Body of pancreas (tissue), 4 donors: ENCODE results near the gene RIC8A. TPM values are rescaled to one million over a fixed set of nuclear protein-coding genes. Genes with fewer than 3 reads are reported as not detected.
A peak's percentile ranks its signal among the peaks of the same experiment; 100 is the strongest.

Experiments
- ATAC-seq: fragments of 150-250 bp; one replicate; pipeline ENCODE4 v1.9.1; 2016
- DNase-seq, 4 donors: peaks; one replicate each; pipeline ENCODE4 v3.0.0-alpha.2; 2019
- H3K27ac ChIP-seq, 4 donors: fragments of 200-600 bp; sonication (generic); 1 replicate in 3 of 4; 2 replicates in 1 of 4; pipeline versions ENCODE4 v1.5.1 to v1.6.1; 2016 to 2019; ENCODE audit warnings: mild to moderate bottlenecking in 1 of 4, mixed read lengths in 1 of 4, moderate library complexity in 1 of 4
- H3K27me3 ChIP-seq, 2 donors: fragments of 200-600 bp; sonication (generic); one replicate each; pipeline ENCODE4 v1.6.0; 2016; ENCODE audit warnings: mild to moderate bottlenecking in 1 of 2
- H3K36me3 ChIP-seq, 2 donors: fragments of 200-600 bp; sonication (generic); replicated peaks in 1 of 2; 2 replicates each; pipeline ENCODE4 v1.5.1; 2016; ENCODE audit warnings: low read depth in 2 of 2; ENCODE audit not compliant: insufficient read depth in 1 of 2
- H3K4me1 ChIP-seq: fragments of 200-600 bp; sonication (generic); one replicate; pipeline ENCODE4 v1.6.0; 2016
- H3K4me3 ChIP-seq, 2 donors: fragments of 200-600 bp; sonication (generic); 1 replicate in 1 of 2; 2 replicates in 1 of 2; pipeline ENCODE4 v1.5.1; 2016 to 2019
- H3K9me3 ChIP-seq, 3 donors: fragments of 200-600 bp; sonication (generic); 1 replicate in 2 of 3; 2 replicates in 1 of 3; pipeline ENCODE4 v1.5.1; 2016
- POLR2A ChIP-seq, 3 donors: fragments of 450-650 bp; IDR thresholded peaks; one replicate each; pipeline ENCODE4 v1.6.1; 2016; ENCODE audit warnings: antibody characterized with exemption in 3 of 3, mild to moderate bottlenecking in 2 of 3
- WGBS, 2 donors: methylation state at CpG; one replicate each; pipeline ENCODE4 v1.1.5; 2017; 5-methylcytosine and 5-hydroxymethylcytosine counted together
- intact Hi-C: fragments of 100-400 bp; cut with DNase I; formaldehyde crosslinking; loops from one replicate; pipeline ENCODE4 v1.15.1; 2023
- total RNA-seq, 2 donors: library from RNA; depleted of rRNA; stranded (reverse); fragments of >200 nt; gene quantifications; one replicate each; pipeline ENCODE4 v1.1.0, GENCODE V29; 2016
- TF ChIP-seq, protein P1 (sequence below), 7 experiments: fragments of 450-650 bp in 4 of 7; fragments of 200-600 bp in 3 of 7; sonication (generic) in 3 of 7; IDR thresholded peaks; one replicate each; pipeline ENCODE4 v1.5.1; 2016 to 2019; ENCODE audit warnings: antibody characterized with exemption in 7 of 7

The RIC8A gene
- total RNA-seq, 2 donors from 2014 or later = 59.3 to 88.5 TPM

GRCh38 chr11:204587-205109 lies 2.9 kb upstream of the RIC8A start:
- no peaks in the 10 kb centered on the region for H3K27me3 ChIP-seq
- intact Hi-C loops = no loop called here
- no peak overlapping the region for H3K27ac ChIP-seq
- TF ChIP-seq POLR2A (IDR thresholded peaks at IDR 0.05) = no peak
- TF ChIP-seq, protein P1, sequence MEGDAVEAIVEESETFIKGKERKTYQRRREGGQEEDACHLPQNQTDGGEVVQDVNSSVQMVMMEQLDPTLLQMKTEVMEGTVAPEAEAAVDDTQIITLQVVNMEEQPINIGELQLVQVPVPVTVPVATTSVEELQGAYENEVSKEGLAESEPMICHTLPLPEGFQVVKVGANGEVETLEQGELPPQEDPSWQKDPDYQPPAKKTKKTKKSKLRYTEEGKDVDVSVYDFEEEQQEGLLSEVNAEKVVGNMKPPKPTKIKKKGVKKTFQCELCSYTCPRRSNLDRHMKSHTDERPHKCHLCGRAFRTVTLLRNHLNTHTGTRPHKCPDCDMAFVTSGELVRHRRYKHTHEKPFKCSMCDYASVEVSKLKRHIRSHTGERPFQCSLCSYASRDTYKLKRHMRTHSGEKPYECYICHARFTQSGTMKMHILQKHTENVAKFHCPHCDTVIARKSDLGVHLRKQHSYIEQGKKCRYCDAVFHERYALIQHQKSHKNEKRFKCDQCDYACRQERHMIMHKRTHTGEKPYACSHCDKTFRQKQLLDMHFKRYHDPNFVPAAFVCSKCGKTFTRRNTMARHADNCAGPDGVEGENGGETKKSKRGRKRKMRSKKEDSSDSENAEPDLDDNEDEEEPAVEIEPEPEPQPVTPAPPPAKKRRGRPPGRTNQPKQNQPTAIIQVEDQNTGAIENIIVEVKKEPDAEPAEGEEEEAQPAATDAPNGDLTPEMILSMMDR (IDR thresholded peaks at IDR 0.05) = no peak
- DNase-seq = peak in 1 of 4 donors; percentile 11
- no peak overlapping the region for H3K4me3 ChIP-seq
- ATAC-seq = no peak
- peaks cover 35% of the 10 kb centered on the region for H3K4me1 ChIP-seq
- WGBS, 2 donors = 70 to 100% methylated on average over 2 to 12 of the region's 12 CpGs
- no peaks in the 10 kb centered on the region for H3K9me3 ChIP-seq
- peaks cover 0 to 6% of the 10 kb centered on the region in 2 donors for H3K36me3 ChIP-seq

GRCh38 chr11:205221-206001 lies 2.1 kb upstream of the RIC8A start:
- intact Hi-C loops = no loop called here
- no peaks in the 10 kb centered on the region for H3K9me3 ChIP-seq
- peaks cover 0 to 10% of the 10 kb centered on the region in 2 donors for H3K36me3 ChIP-seq
- peaks cover 42% of the 10 kb centered on the region for H3K4me1 ChIP-seq
- H3K4me3 ChIP-seq = no peak overlapping the region
- no peak for ATAC-seq
- TF ChIP-seq, protein P1 (IDR thresholded peaks at IDR 0.05) = no peak
- no peak for TF ChIP-seq POLR2A (IDR thresholded peaks at IDR 0.05)
- peak overlapping the region in 1 of 4 donors; percentile 98 for H3K27ac ChIP-seq
- peak in 1 of 4 donors; percentile 10 for DNase-seq
- H3K27me3 ChIP-seq = no peaks in the 10 kb centered on the region
- 71 to 86% methylated on average over 7 to 15 of the region's 16 CpGs for WGBS, 2 donors

DNA sequence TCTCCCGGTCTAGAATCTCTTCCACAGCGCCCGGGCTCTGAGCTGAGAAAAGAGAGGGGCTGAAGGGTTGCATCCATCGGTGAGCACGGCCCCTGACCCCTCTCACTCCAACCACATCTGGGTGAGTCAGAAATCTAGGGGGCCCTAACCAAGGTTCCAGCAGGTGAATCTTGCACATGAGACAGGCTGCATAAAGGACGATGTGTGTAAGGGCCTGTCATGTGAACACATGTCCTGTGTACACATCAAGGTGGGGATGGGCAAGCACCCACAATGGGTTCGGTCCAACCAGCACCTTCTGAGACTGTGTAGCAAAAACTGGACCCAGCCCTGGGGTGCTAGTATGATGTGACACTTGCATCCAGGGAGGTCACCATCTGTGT lies 1.5 kb upstream of the RIC8A start:
- Histone ChIP-seq H3K9me3 (no peaks in the 10 kb centered on the region), H3K4me1 (peaks cover 48% of the 10 kb centered on the region), H3K27ac (peak overlapping the region in 2 of 4 donors; percentile 88 to 98), H3K4me3 (peak overlapping the region; percentile 87 to 97), H3K27me3 (no peaks in the 10 kb centered on the region), H3K36me3 (peaks cover 0 to 13% of the 10 kb centered on the region in 2 donors)
- no peak for TF ChIP-seq POLR2A (IDR thresholded peaks at IDR 0.05)
- TF ChIP-seq, protein P1 (IDR thresholded peaks at IDR 0.05) = no peak
- no peak for DNase-seq
- 42 to 55% methylated on average over 7 of the region's 7 CpGs for WGBS, 2 donors
- ATAC-seq = no peak
- intact Hi-C loops = no loop called here

DNA sequence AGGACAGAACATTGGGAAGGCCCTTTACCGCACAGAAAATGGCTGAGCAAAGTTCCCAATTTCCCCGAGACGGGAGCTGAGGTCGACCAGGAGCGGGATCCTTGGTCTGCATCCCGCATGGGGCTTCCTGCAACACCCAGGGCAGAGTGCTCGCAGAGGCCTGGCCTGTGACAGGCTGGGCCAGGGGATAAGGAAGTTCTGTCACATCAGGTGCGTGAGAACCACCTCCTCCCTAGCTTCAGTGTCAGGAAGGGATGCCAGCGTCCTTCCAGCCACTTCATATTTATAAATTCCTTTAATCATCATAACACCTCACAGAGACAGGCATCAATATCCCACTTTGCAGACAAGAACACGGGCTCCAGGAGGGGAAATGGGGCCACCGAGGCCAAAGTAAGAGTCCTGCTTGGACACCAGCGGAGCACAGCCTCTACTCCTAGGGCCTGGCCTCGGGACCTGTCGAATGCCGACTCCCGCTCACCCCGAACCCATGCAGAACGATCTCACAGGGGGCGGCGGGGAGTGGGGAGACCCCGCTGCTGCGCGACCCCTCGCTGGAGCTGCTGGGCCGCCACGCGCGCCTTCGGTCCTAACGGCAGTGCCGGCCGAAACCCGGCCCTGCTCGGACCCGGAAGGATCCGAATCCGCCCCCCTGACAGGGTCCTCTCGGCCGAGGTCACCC lies 841 bp upstream of the RIC8A start:
- ATAC-seq = no peak
- H3K9me3 ChIP-seq = no peaks in the 10 kb centered on the region
- WGBS, 2 donors = 1% methylated on average over 12 to 39 of the region's 39 CpGs
- TF ChIP-seq POLR2A (IDR thresholded peaks at IDR 0.05) = no peak
- TF ChIP-seq, protein P1 (IDR thresholded peaks at IDR 0.05) = no peak
- H3K4me3 ChIP-seq = peak overlapping the region; percentile 87 to 97
- H3K27ac ChIP-seq = peak overlapping the region; percentile 88 to 99 (median 98)
- H3K4me1 ChIP-seq = peaks cover 51% of the 10 kb centered on the region
- H3K36me3 ChIP-seq = peaks cover 2 to 18% of the 10 kb centered on the region in 2 donors
- H3K27me3 ChIP-seq = no peaks in the 10 kb centered on the region
- peak; percentile 37 to 48 (median 40) for DNase-seq
- intact Hi-C loops = no loop called here
